ENCODE measurements around the gene ADAMTSL5. TPM values are rescaled to one million over a fixed set of nuclear protein-coding genes. Genes with fewer than 3 reads are reported as not detected.

ADAMTSL5 gene, protein sequence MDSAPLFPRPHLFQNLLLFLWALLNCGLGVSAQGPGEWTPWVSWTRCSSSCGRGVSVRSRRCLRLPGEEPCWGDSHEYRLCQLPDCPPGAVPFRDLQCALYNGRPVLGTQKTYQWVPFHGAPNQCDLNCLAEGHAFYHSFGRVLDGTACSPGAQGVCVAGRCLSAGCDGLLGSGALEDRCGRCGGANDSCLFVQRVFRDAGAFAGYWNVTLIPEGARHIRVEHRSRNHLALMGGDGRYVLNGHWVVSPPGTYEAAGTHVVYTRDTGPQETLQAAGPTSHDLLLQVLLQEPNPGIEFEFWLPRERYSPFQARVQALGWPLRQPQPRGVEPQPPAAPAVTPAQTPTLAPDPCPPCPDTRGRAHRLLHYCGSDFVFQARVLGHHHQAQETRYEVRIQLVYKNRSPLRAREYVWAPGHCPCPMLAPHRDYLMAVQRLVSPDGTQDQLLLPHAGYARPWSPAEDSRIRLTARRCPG
- total RNA-seq (2022): 23.9 and 26.2 TPM in 2 replicates
- percentile 56 among the genes with signal in this experiment for Bru-seq, nascent RNA
- BruChase-seq, experiment 1, labeled RNA remaining after a 2-hour chase: percentile 66 among the genes with signal in this experiment
- percentile 71 among the genes with signal in this experiment for BruChase-seq, experiment 2, labeled RNA remaining after a 6-hour chase
- long read RNA-seq, partial matches to known transcripts: 9 of 29 reads
- long read RNA-seq, other reads (novel, unspliced or antisense): 20 of 29 reads

DNA sequence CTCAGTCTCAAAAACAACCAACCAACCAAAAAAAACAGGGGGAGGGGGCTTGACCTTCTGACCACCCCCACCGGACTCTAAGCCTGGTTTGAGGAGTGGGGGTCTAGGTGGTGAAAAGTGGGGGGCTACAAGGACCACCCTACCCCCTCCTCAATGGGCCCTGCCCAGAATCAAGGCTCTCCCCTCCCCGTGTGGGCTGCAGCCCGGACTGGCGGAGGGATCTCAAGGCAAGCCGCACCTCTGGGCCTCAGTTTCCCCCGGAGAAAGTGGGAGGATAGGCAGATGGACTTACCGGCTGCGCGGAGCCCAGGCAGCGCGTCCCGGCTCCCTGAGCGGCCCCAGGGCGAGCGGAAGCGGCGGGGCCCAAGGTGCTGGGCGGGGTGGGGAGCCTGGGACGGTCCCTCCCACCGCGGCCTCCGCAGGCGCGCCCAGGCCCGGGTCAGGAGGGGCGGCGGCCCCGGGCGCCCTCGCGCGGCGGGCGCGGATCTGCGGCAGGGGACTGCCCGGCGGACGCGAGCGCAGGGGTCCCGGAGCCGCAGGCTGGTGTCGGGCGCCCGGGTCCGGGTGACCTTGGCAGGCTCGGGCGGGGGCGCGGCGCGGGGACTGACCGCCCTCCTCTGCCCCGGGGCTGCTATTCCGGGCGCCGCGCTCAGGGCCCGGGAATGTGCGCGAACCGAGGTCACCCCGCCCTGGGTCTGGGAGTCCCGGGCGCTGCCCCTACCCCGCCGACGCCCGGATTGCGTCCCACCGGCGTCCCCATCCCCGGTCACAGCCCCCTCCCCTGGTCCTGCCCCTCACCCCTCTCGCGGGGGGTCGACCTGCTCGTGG is at the start of gene ADAMTSL5:
TSS of gene ADAMTSL5 (minus strand) at position 349 of the 828 bp plus-strand sequence. CDS start 2,076 bp downstream, outside the sequence.
- Mint-ChIP-seq H3K4me1 (ENCODE audit: low read depth, unreplicated experiment) (peaks cover 6% of the 10 kb centered on the region), H3K27ac (ENCODE audit: unreplicated experiment) (peak within 1 kb of the TSS; percentile 78)
- POLR2A ChIA-PET: interaction anchor here (0.5 kb wide), 1 partner anchor 22 kb away, joined by 4 read pairs; the partner anchor contains the start of gene REEP6

DNA sequence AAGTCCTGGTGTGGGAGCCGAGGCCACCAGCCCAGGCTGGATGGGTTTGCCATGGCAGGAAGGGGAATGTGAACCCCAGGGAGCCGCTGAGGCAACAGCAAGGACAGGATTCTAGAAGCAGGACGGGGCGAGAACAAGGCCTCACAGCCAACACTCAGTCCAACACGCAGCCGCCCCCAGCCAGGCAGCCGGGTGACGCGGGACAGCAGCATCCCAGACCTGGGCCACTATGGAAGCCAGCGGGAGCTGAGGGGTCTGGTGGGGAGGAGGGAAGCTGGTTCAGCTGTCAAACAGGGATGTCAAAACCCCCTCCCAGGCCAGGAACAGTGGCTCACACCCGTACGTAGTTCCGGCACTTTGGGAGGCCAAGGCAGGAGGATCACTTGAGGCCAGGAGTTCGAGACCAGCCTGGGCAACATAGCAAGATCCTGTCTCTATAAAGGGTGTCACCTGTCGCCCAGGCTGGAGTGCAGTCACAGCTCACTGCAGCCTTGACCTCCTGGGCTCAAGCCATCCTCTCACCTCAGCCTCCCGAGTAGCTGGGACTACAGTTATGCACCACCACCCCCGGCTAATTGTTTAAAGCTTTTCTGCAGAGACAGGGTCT is 48.5 kb upstream of the ADAMTSL5 start:
- Mint-ChIP-seq H3K4me3 (ENCODE audit: unreplicated experiment) (no peak overlapping the region), H3K9me3 (ENCODE audit: unreplicated experiment) (no peaks in the 10 kb centered on the region), H3K4me1 (ENCODE audit: low read depth, unreplicated experiment) (no peaks in the 10 kb centered on the region), H3K27me3 (ENCODE audit: insufficient read depth, unreplicated experiment) (no peaks in the 10 kb centered on the region), H3K36me3 (ENCODE audit: insufficient read depth, unreplicated experiment) (peaks cover 27% of the 10 kb centered on the region), H3K27ac (ENCODE audit: unreplicated experiment) (no peak overlapping the region)
- ChIA-PET POLR2A (no interaction called here), CTCF (no interaction called here)
- Histone ChIP-seq H3K27me3 (replicated peaks; ENCODE audit: control insufficient read depth, insufficient read depth, low read length) (no peaks in the 10 kb centered on the region), H3K36me3 (ENCODE audit: control insufficient read depth, insufficient read depth, low read length) (0 out of 2 replicates have a peak, but pooled peaks cover 1% of the 10 kb centered on the region), H3K4me3 (ENCODE audit: low read depth, low read length) (no peak overlapping the region), H3K9me3 (no peaks in the 10 kb centered on the region), H3K4me1 (no peaks in the 10 kb centered on the region)
- TF ChIP-seq, protein P1, sequence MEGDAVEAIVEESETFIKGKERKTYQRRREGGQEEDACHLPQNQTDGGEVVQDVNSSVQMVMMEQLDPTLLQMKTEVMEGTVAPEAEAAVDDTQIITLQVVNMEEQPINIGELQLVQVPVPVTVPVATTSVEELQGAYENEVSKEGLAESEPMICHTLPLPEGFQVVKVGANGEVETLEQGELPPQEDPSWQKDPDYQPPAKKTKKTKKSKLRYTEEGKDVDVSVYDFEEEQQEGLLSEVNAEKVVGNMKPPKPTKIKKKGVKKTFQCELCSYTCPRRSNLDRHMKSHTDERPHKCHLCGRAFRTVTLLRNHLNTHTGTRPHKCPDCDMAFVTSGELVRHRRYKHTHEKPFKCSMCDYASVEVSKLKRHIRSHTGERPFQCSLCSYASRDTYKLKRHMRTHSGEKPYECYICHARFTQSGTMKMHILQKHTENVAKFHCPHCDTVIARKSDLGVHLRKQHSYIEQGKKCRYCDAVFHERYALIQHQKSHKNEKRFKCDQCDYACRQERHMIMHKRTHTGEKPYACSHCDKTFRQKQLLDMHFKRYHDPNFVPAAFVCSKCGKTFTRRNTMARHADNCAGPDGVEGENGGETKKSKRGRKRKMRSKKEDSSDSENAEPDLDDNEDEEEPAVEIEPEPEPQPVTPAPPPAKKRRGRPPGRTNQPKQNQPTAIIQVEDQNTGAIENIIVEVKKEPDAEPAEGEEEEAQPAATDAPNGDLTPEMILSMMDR (IDR thresholded peaks at IDR 0.05; ENCODE audit: insufficient read depth in 1 of 2, low read depth in 1 of 2, low read length in 1 of 2, severe bottlenecking in 1 of 2, unreplicated experiment in 1 of 2): no peak
- no TSS peak for BruUV-seq (replicated peaks)
- DNase-seq: no peak
- intact Hi-C loops (cut with micrococcal nuclease; ENCODE audit: unreplicated experiment): no loop called here

More for the DNA sequence above, at the start of gene ADAMTSL5:
- H3K9me3 Mint-ChIP-seq (ENCODE audit: unreplicated experiment): no peaks in the 10 kb centered on the region
- Histone ChIP-seq H3K4me1 (peaks cover 28% of the 10 kb centered on the region), H3K27me3 (replicated peaks; ENCODE audit: control insufficient read depth, insufficient read depth, low read length) (no peaks in the 10 kb centered on the region), H3K4me3 (ENCODE audit: low read depth, low read length) (peak within 1 kb of the TSS; percentile 91), H3K36me3 (ENCODE audit: control insufficient read depth, insufficient read depth, low read length) (peaks cover 1% of the 10 kb centered on the region; the same call in 1 of the 2 replicates), H3K9me3 (no peaks in the 10 kb centered on the region)
- peak within 1 kb of the TSS; percentile 73 for H3K4me3 Mint-ChIP-seq (ENCODE audit: unreplicated experiment)
- H3K36me3 Mint-ChIP-seq (ENCODE audit: insufficient read depth, unreplicated experiment): peaks cover 10% of the 10 kb centered on the region
- intact Hi-C loops (cut with micrococcal nuclease; ENCODE audit: unreplicated experiment): loop anchor here (2.0 kb wide), 1 partner anchor 22 kb away; the partner anchor contains the start of genes PCSK4 and REEP6
- CTCF ChIA-PET: no interaction called here
- TF ChIP-seq, protein P1 (IDR thresholded peaks at IDR 0.05; ENCODE audit: insufficient read depth in 1 of 2, low read depth in 1 of 2, low read length in 1 of 2, severe bottlenecking in 1 of 2, unreplicated experiment in 1 of 2): peak in 1 of 2 experiments; percentile 27
- BruUV-seq (replicated peaks): no TSS peak
- H3K27me3 Mint-ChIP-seq (ENCODE audit: insufficient read depth, unreplicated experiment): no peaks in the 10 kb centered on the region
- DNase-seq: peak; percentile 75 to 83
